ENCODE measurements around the gene RNASEH2A. TPM values are rescaled to one million over a fixed set of nuclear protein-coding genes. Genes with fewer than 3 reads are reported as not detected.
"Not testable (repeated sequence)": the region's sequence is repeated elsewhere in the genome, so short reads cannot be mapped to it uniquely, and the experiment has no call there.

The RNASEH2A gene
- total RNA-seq, 1 experiment from 2014 or later: 120 TPM

DNA sequence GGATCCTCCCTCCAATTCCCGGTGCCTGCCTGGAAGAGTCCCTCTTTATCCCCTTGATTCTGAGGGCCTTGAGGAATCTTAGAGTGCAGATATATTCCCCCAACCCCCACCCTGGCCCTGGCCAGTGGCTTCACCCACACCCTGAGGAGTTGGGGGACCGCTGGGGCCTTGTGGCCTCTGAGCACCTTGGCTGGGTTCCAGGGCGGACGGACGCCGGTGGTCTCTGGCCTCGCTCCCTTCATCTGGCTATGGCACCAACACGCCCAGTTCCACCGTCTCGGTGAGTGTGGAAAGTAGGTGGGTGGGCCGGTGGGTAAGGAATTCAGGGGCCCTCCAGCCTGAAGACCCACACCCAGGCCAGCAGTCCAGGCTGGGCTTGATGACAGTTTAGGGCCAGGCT lies 36.9 kb downstream of the RNASEH2A start:
- Histone ChIP-seq H2AFZ (ENCODE audit: low read length) (no peak overlapping the region), H3K4me3 (ENCODE audit: low read length) (no peak overlapping the region), H4K20me1 (ENCODE audit: low read length) (0 out of 2 replicates have a peak, but pooled peaks cover 4% of the 10 kb centered on the region), H3K9me2 (replicated peaks; ENCODE audit: low read length) (no peaks in the 10 kb centered on the region), H3K9ac (ENCODE audit: low read length) (no peak overlapping the region), H3K79me2 (ENCODE audit: low read length) (peaks cover 4% of the 10 kb centered on the region), H3K27me3 (ENCODE audit: low read length) (no peaks in the 10 kb centered on the region), H3K4me1 (ENCODE audit: insufficient read depth, low read length) (peaks cover 20% of the 10 kb centered on the region), H3K36me3 (ENCODE audit: low read depth, low read length) (no peaks in the 10 kb centered on the region), H3F3A (ENCODE audit: low read length, unreplicated experiment) (peaks cover 9% of the 10 kb centered on the region), H3K4me2 (ENCODE audit: low read length) (no peak overlapping the region), H3K27ac (ENCODE audit: low read length) (no peak overlapping the region), H3K9me3 (ENCODE audit: low read length) (no peaks in the 10 kb centered on the region)
- POLR2A ChIA-PET (ENCODE audit: unreplicated experiment): no interaction called here
- no TSS peak for BruUV-seq (replicated peaks)
- TF ChIP-seq EZH2 (IDR thresholded peaks at IDR 0.05; ENCODE audit: low read length, unreplicated experiment) (no peak), CTCF (conservative IDR thresholded peaks at IDR 0.05; ENCODE audit: low read depth, low read length) (no peak), EZH2phosphoT487 (IDR thresholded peaks at IDR 0.05; ENCODE audit: borderline replicate concordance, low read length) (no peak)
- intact Hi-C loops (cut with micrococcal nuclease): no loop called here
- CTCF ChIA-PET: no interaction called here
- DNase-seq: no peak
- ATAC-seq: no peak

- H3K36me3 ChIP-seq (ENCODE audit: low read depth, low read length): no peaks in the 10 kb centered on the region
- no peak overlapping the region for H3K9ac ChIP-seq (ENCODE audit: low read length)
- ChIA-PET POLR2A (ENCODE audit: unreplicated experiment) (interaction anchor here (1.1 kb wide), 1 partner anchor 51 kb away, joined by 5 read pairs; no protein-coding TSS in a partner anchor), CTCF (no interaction called here)
- H2AFZ ChIP-seq (ENCODE audit: low read length): no peak overlapping the region
- H3K4me3 ChIP-seq (ENCODE audit: low read length): no peak overlapping the region
- peaks cover 4% of the 10 kb centered on the region for H3K79me2 ChIP-seq (ENCODE audit: low read length)
- no peaks in the 10 kb centered on the region for H3K9me2 ChIP-seq (replicated peaks; ENCODE audit: low read length)
- no peaks in the 10 kb centered on the region for H3K27me3 ChIP-seq (ENCODE audit: low read length)
- no peak for TF ChIP-seq CTCF (conservative IDR thresholded peaks at IDR 0.05; ENCODE audit: low read depth, low read length)
- no peak for TF ChIP-seq EZH2phosphoT487 (IDR thresholded peaks at IDR 0.05; ENCODE audit: borderline replicate concordance, low read length)
- TF ChIP-seq EZH2 (IDR thresholded peaks at IDR 0.05; ENCODE audit: low read length, unreplicated experiment): no peak
- H4K20me1 ChIP-seq (ENCODE audit: low read length): 0 out of 2 replicates have a peak, but pooled peaks cover 4% of the 10 kb centered on the region
- DNase-seq (peak; percentile 39), ATAC-seq (peak; percentile 44)
- peaks cover 17% of the 10 kb centered on the region for H3K4me1 ChIP-seq (ENCODE audit: insufficient read depth, low read length)
- H3K4me2 ChIP-seq (ENCODE audit: low read length): no peak overlapping the region
- H3F3A ChIP-seq (ENCODE audit: low read length, unreplicated experiment): peaks cover 9% of the 10 kb centered on the region
- H3K9me3 ChIP-seq (ENCODE audit: low read length): no peaks in the 10 kb centered on the region
- no peak overlapping the region for H3K27ac ChIP-seq (ENCODE audit: low read length)
- intact Hi-C loops (cut with micrococcal nuclease): no loop called here
- BruUV-seq (replicated peaks): no TSS peak
These were observed 37.8 kb downstream of the RNASEH2A start for GRCh38 chr19:12843999-12844732.

DNA sequence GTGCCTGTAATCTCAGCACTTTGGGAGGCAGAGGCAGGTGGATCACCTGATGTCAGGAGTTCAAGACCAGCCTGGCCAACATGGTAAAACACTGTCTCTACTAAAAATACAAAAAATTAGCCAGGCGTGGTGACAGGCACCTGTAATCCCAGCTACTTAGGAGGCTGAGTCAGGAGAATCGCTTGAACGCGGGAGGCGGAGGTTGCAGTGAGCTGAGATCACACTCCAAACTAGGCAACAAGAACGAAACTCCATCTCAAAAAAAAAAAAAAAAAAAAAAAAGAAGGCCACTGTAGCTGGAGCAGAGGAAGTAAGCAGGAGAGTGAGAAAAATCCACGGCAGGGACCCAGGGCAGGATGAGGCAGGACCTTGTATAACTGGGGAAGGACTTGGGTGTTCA lies 40.2 kb downstream of the RNASEH2A start:
- H3K9me2 ChIP-seq (replicated peaks; ENCODE audit: low read length); H2AFZ ChIP-seq (ENCODE audit: low read length); H3K4me3 ChIP-seq (ENCODE audit: low read length); H3K36me3 ChIP-seq (ENCODE audit: low read depth, low read length); BruUV-seq (replicated peaks); H3K9ac ChIP-seq (ENCODE audit: low read length); H3F3A ChIP-seq (ENCODE audit: low read length, unreplicated experiment); H4K20me1 ChIP-seq (ENCODE audit: low read length); H3K79me2 ChIP-seq (ENCODE audit: low read length); H3K9me3 ChIP-seq (ENCODE audit: low read length); H3K27ac ChIP-seq (ENCODE audit: low read length); H3K4me2 ChIP-seq (ENCODE audit: low read length); POLR2A ChIA-PET (ENCODE audit: unreplicated experiment); DNase-seq; H3K27me3 ChIP-seq (ENCODE audit: low read length); ATAC-seq: not testable (repeated sequence)
- intact Hi-C loops (cut with micrococcal nuclease): loop anchor here (5.0 kb wide), 2 partner anchors 69 to 84 kb away; partner anchors contain the start of gene HOOK2
- H3K4me1 ChIP-seq (ENCODE audit: insufficient read depth, low read length): peaks cover 14% of the 10 kb centered on the region
- CTCF ChIA-PET: interaction anchor here (0.5 kb wide), 1 partner anchor 44 kb away, joined by 6 read pairs; no protein-coding TSS in a partner anchor
